Trophoblast cell (in vitro differentiated cells and primary cell): ENCODE data around the gene MEF2D.

Experiments
- DNase-seq, 2 donors: peaks; one replicate each; pipeline ENCODE4 v3.0.0-alpha.2; 2016
- H2AFZ ChIP-seq: 2 replicates; pipeline ENCODE4 v1.6.1; 2013; ENCODE audit warnings: low read length, moderate library complexity, mild to moderate bottlenecking; ENCODE audit not compliant: insufficient read depth, poor library complexity
- H2AK5ac ChIP-seq: 2 replicates; pipeline ENCODE4 v1.6.1; 2013; ENCODE audit warnings: mild to moderate bottlenecking, low read length
- H2BK120ac ChIP-seq: 2 replicates; pipeline ENCODE4 v1.6.1; 2013; ENCODE audit warnings: low read length, mild to moderate bottlenecking, moderate library complexity; ENCODE audit not compliant: insufficient read depth, poor library complexity
- H2BK12ac ChIP-seq: 2 replicates; pipeline ENCODE4 v1.6.1; 2013; ENCODE audit warnings: mild to moderate bottlenecking, low read length, moderate library complexity
- H2BK5ac ChIP-seq: 2 replicates; pipeline ENCODE4 v1.6.1; 2013; ENCODE audit warnings: low read length, low read depth, moderate library complexity, mild to moderate bottlenecking; ENCODE audit not compliant: poor library complexity
- H3K14ac ChIP-seq: 2 replicates; pipeline ENCODE4 v1.6.1; 2013; ENCODE audit warnings: mild to moderate bottlenecking, low read length
- H3K18ac ChIP-seq: 2 replicates; pipeline ENCODE4 v1.6.1; 2013; ENCODE audit warnings: mild to moderate bottlenecking, low read length
- H3K23ac ChIP-seq: 2 replicates; pipeline ENCODE4 v1.6.1; 2013; ENCODE audit warnings: low read length
- H3K27ac ChIP-seq: 2 replicates; pipeline ENCODE4 v1.5.1; 2013; ENCODE audit warnings: low read depth, mild to moderate bottlenecking, inconsistent platforms, low read length, moderate library complexity
- H3K27me3 ChIP-seq: 2 replicates; pipeline ENCODE4 v1.6.1; 2013; ENCODE audit warnings: inconsistent platforms, mild to moderate bottlenecking, low read length, moderate library complexity; ENCODE audit not compliant: insufficient read depth
- H3K36me3 ChIP-seq, 2 experiments: 1 replicate in 1 of 2; 2 replicates in 1 of 2; pipeline ENCODE4 v1.6.1; 2013; ENCODE audit warnings: low read length in 2 of 2, mild to moderate bottlenecking in 2 of 2, moderate library complexity in 1 of 2; ENCODE audit not compliant: insufficient read depth in 2 of 2, control insufficient read depth in 1 of 2
- H3K4ac ChIP-seq: 2 replicates; pipeline ENCODE4 v1.6.1; 2013; ENCODE audit warnings: low read depth, mild to moderate bottlenecking, low read length, moderate library complexity
- H3K4me1 ChIP-seq, 2 experiments: 1 replicate in 1 of 2; 2 replicates in 1 of 2; pipeline ENCODE4 v1.6.1; 2013; ENCODE audit warnings: low read length in 2 of 2, mild to moderate bottlenecking in 2 of 2, moderate library complexity in 1 of 2; ENCODE audit not compliant: insufficient read depth in 2 of 2, control insufficient read depth in 1 of 2
- H3K4me2 ChIP-seq: 2 replicates; pipeline ENCODE4 v1.6.1; 2013; ENCODE audit warnings: inconsistent platforms, mild to moderate bottlenecking, low read length, moderate library complexity
- H3K4me3 ChIP-seq: 2 replicates; pipeline ENCODE4 v1.5.1; 2013; ENCODE audit warnings: mild to moderate bottlenecking, low read depth, low read length, inconsistent platforms
- H3K79me1 ChIP-seq: one replicate; pipeline ENCODE4 v1.6.1; 2013; ENCODE audit warnings: low read length
- H3K79me2 ChIP-seq: 2 replicates; pipeline ENCODE4 v1.6.1; 2013; ENCODE audit warnings: low read length, mild to moderate bottlenecking; ENCODE audit not compliant: control insufficient read depth, insufficient read depth, poor library complexity
- H3K9ac ChIP-seq: 2 replicates; pipeline ENCODE4 v1.6.1; 2013; ENCODE audit warnings: mild to moderate bottlenecking, low read length
- H3K9me3 ChIP-seq: 2 replicates; pipeline ENCODE4 v1.6.1; 2013; ENCODE audit warnings: low read depth, mild to moderate bottlenecking, control low read depth, inconsistent platforms, low read length; ENCODE audit not compliant: insufficient read depth
- H4K12ac ChIP-seq: 2 replicates; pipeline ENCODE4 v1.6.1; 2013; ENCODE audit warnings: low read depth, mild to moderate bottlenecking, low read length, moderate library complexity
- H4K8ac ChIP-seq: 2 replicates; pipeline ENCODE4 v1.6.1; 2013; ENCODE audit warnings: low read depth, mild to moderate bottlenecking, low read length, moderate library complexity
- H4K91ac ChIP-seq: one replicate; pipeline ENCODE4 v1.6.1; 2013; ENCODE audit warnings: low read depth, mild to moderate bottlenecking, low read length, moderate library complexity
- WGBS: extraction: QIAGEN DNeasy Blood & Tissue Kit; methylation state at CpG from one replicate; pipeline ENCODE4 v1.1.7; 2013; ENCODE audit warnings: missing lambda C conversion rate; ENCODE audit not compliant: insufficient read length, insufficient coverage; ENCODE audit errors: extremely low coverage; 5-methylcytosine and 5-hydroxymethylcytosine counted together

MEF2D gene

GRCh38 chr1:156468693-156469345 lies 31.8 kb downstream of the MEF2D start:
- Histone ChIP-seq H3K4me3 (no peak overlapping the region), H2AK5ac (no peak overlapping the region), H3K36me3 (peaks cover 35 to 37% of the 10 kb centered on the region in 2 experiments), H3K18ac (no peak overlapping the region), H4K91ac (no peak overlapping the region), H3K4me2 (no peak overlapping the region), H3K79me2 (no peaks in the 10 kb centered on the region), H3K9ac (no peak overlapping the region), H3K23ac (no peak overlapping the region), H3K27me3 (no peaks in the 10 kb centered on the region), H3K4ac (no peak overlapping the region), H3K27ac (no peak overlapping the region), H2BK5ac (no peak overlapping the region), H4K8ac (no peak overlapping the region), H3K9me3 (peaks cover 3% of the 10 kb centered on the region), H3K14ac (no peak overlapping the region), H3K79me1 (no peaks in the 10 kb centered on the region), H2BK12ac (no peak overlapping the region), H2AFZ (no peak overlapping the region), H2BK120ac (no peak overlapping the region), H4K12ac (no peak overlapping the region), H3K4me1 (peaks cover 7 to 11% of the 10 kb centered on the region in 2 experiments)
- no peak for DNase-seq
- WGBS: no CpG with 5 or more reads among the region's 6 CpGs

DNA sequence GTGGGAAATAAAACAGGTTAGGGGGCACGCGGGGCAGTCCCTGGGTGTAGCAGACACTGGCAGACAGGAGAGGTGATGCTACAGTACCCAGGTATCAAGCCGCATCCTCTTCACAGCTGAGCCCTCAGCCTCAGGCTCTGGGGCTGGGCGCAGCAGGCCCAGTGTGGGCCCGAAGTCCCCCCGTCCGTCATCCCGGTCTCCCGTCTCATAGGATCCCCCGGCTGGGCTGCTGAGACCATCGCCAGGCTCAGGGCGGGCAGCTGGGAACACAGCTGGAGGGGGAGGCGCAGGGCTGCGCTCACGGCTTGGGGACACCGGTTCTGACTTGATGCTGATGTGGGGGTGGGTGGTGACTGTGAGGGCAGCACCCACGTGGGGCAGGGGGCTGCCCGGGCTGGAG lies 32.7 kb downstream of the MEF2D start:
- Histone ChIP-seq H4K8ac (no peak overlapping the region), H3K23ac (no peak overlapping the region), H3K9me3 (peaks cover 3% of the 10 kb centered on the region), H3K14ac (no peak overlapping the region), H4K12ac (no peak overlapping the region), H3K4me2 (no peak overlapping the region), H3K36me3 (peaks cover 29 to 30% of the 10 kb centered on the region in 2 experiments), H3K18ac (no peak overlapping the region), H3K4me3 (no peak overlapping the region), H4K91ac (no peak overlapping the region), H3K9ac (no peak overlapping the region), H3K27me3 (no peaks in the 10 kb centered on the region), H2BK5ac (no peak overlapping the region), H2BK12ac (no peak overlapping the region), H2BK120ac (no peak overlapping the region), H3K4ac (no peak overlapping the region), H3K79me1 (no peaks in the 10 kb centered on the region), H3K79me2 (no peaks in the 10 kb centered on the region), H3K4me1 (peaks cover 7 to 11% of the 10 kb centered on the region in 2 experiments), H2AFZ (no peak overlapping the region), H3K27ac (no peak overlapping the region), H2AK5ac (no peak overlapping the region)
- DNase-seq: no peak
- WGBS: no CpG with 5 or more reads among the region's 18 CpGs

- no peak overlapping the region for H2BK120ac ChIP-seq
- no peak overlapping the region for H3K4me2 ChIP-seq
- no peak overlapping the region for H2AFZ ChIP-seq
- no peak overlapping the region for H3K14ac ChIP-seq
- H3K79me2 ChIP-seq: no peaks in the 10 kb centered on the region
- H3K9ac ChIP-seq: no peak overlapping the region
- no peak overlapping the region for H3K27ac ChIP-seq
- H3K27me3 ChIP-seq: no peaks in the 10 kb centered on the region
- DNase-seq: no peak
- H3K4me3 ChIP-seq: no peak overlapping the region
- no peaks in the 10 kb centered on the region for H3K79me1 ChIP-seq
- WGBS: no CpG with 5 or more reads among the region's 9 CpGs
- H4K8ac ChIP-seq: no peak overlapping the region
- no peak overlapping the region for H2BK12ac ChIP-seq
- peaks cover 29 to 30% of the 10 kb centered on the region in 2 experiments for H3K36me3 ChIP-seq
- peaks cover 7 to 11% of the 10 kb centered on the region in 2 experiments for H3K4me1 ChIP-seq
- no peak overlapping the region for H2BK5ac ChIP-seq
- H3K23ac ChIP-seq: no peak overlapping the region
- no peak overlapping the region for H4K91ac ChIP-seq
- H3K4ac ChIP-seq: no peak overlapping the region
- no peak overlapping the region for H2AK5ac ChIP-seq
- no peak overlapping the region for H3K18ac ChIP-seq
- H4K12ac ChIP-seq: no peak overlapping the region
- H3K9me3 ChIP-seq: peaks cover 3% of the 10 kb centered on the region
These were observed 33.2 kb downstream of the MEF2D start for GRCh38 chr1:156467385-156467784.

- no peak overlapping the region for H4K91ac ChIP-seq
- H3K79me1 ChIP-seq: no peaks in the 10 kb centered on the region
- no peak overlapping the region for H3K4me3 ChIP-seq
- peaks cover 27 to 29% of the 10 kb centered on the region in 2 experiments for H3K36me3 ChIP-seq
- no peak overlapping the region for H3K4ac ChIP-seq
- no CpG with 5 or more reads among the region's 17 CpGs for WGBS
- H3K27ac ChIP-seq: no peak overlapping the region
- H2AFZ ChIP-seq: no peak overlapping the region
- no peak overlapping the region for H2AK5ac ChIP-seq
- no peak overlapping the region for H2BK5ac ChIP-seq
- no peak for DNase-seq
- no peak overlapping the region for H3K14ac ChIP-seq
- H4K8ac ChIP-seq: no peak overlapping the region
- H3K4me2 ChIP-seq: no peak overlapping the region
- no peak overlapping the region for H2BK12ac ChIP-seq
- H3K9me3 ChIP-seq: peaks cover 3% of the 10 kb centered on the region
- no peak overlapping the region for H2BK120ac ChIP-seq
- H3K27me3 ChIP-seq: no peaks in the 10 kb centered on the region
- no peaks in the 10 kb centered on the region for H3K79me2 ChIP-seq
- peaks cover 3 to 4% of the 10 kb centered on the region in 2 experiments for H3K4me1 ChIP-seq
- H3K9ac ChIP-seq: no peak overlapping the region
- no peak overlapping the region for H3K18ac ChIP-seq
- no peak overlapping the region for H4K12ac ChIP-seq
- H3K23ac ChIP-seq: no peak overlapping the region
These were observed 34.7 kb downstream of the MEF2D start for GRCh38 chr1:156465747-156466365.
